ENCODE results near the gene ISG15. TPM values are rescaled to one million over a fixed set of nuclear protein-coding genes. Genes with fewer than 3 reads are reported as not detected.

Gene ISG15
- total and polyA plus RNA-seq, 9 of the 15 experiments (the other 6 are each of a cell fraction or from before 2014, with no cell fraction given): 0.40 to 58.3 (median 12.2) TPM

GRCh38 chr1:1059494-1060280, 46.4 kb downstream of the ISG15 start (continued):
- TF ChIP-seq ZNF518B (CRISPR knock-in tag; IDR thresholded peaks at IDR 0.05) (no peak), ZC3H11A (IDR thresholded peaks at IDR 0.05; ENCODE audit: low read depth, low read length) (no peak), KDM4B (IDR thresholded peaks at IDR 0.05; ENCODE audit: borderline replicate concordance in 2 of 2, low read depth in 1 of 2) (0 out of 4 replicates have a peak, but pooled peaks of 1 of the 2 experiments have one; percentile 33), PTTG1 (tag; IDR thresholded peaks at IDR 0.05; ENCODE audit: low read depth) (no peak), POLR2G (IDR thresholded peaks at IDR 0.05; ENCODE audit: low read depth, low read length) (peak; percentile 84), ZNF79 (CRISPR knock-in tag; IDR thresholded peaks at IDR 0.05; ENCODE audit: low read depth) (no peak), PBX2 (CRISPR knock-in tag; IDR thresholded peaks at IDR 0.05; ENCODE audit: low read depth) (no peak), PBX2 (tag; conservative IDR thresholded peaks at IDR 0.05; ENCODE audit: low read depth) (no peak), MYC (IDR thresholded peaks at IDR 0.05; ENCODE audit: low read depth, low read length) (peak; percentile 25; the same call in 1 of the 2 replicates), MYC (CRISPR knock-in tag; IDR thresholded peaks at IDR 0.05; ENCODE audit: borderline replicate concordance, low read depth) (no peak; the same call in 1 of the 2 replicates), TBP (optimal IDR thresholded peaks at IDR 0.05; ENCODE audit: low read depth, low read length) (peak; percentile 48), ZNF512 (tag; IDR thresholded peaks at IDR 0.05) (no peak), STAT5A (IDR thresholded peaks at IDR 0.05; ENCODE audit: borderline replicate concordance, low read length) (no peak), RUNX1 (IDR thresholded peaks at IDR 0.05; ENCODE audit: low read depth) (no peak), ATF2 (CRISPR knock-in tag; IDR thresholded peaks at IDR 0.05) (no peak)
